Embryonic facial prominence (tissue), 1 donor: ENCODE results near the gene MRM3.
"Not testable (repeated sequence)": the region's sequence is repeated elsewhere in the genome, so short reads cannot be mapped to it uniquely, and the experiment has no call there.

ENCODE experiments used
- DNase-seq: peaks from one replicate; pipeline ENCODE4 v3.0.0-alpha.2; 2016; ENCODE audit errors: extremely low spot score

The MRM3 gene

DNA sequence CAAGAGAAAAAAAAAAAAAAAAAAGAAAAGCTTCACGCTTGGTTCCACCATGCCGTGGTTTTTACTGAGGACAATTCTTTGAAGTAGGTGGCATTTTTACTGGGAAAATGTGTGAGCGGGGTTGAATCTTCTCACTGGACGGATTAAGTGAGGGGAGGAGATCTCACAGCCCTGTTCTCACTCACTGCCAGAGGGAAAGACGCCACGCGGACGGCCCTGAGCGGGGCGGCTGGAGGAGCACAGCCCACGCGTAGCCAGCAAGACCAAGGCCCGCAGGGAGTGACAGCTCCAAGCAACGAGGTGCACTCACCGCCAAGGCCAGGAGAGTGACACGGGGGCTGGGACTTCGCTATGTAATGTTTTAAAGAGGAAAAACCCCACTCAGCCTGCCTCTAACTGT, 43.1 kb downstream of the MRM3 start:
- no peak for DNase-seq

DNA sequence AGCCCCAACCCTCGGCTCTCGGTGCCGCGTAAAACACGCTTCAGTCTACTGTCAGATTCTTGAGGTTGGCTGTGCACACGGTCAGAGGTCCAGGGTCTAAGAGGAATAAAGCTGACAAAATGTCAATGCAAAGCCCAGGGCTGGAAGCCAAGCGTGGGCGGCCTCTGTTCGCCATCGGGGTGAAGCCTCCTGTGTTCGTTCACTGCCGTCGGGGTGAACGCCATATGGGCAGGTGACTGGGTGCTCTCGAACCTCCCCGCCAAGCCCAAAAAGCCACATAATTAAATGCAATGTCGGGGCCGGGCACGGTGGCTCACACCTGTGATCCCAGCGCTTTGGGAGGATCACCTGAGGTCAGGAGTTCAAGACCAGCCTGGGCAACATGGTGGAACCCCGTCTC, 44.6 kb downstream of the MRM3 start:
- no peak for DNase-seq

DNA sequence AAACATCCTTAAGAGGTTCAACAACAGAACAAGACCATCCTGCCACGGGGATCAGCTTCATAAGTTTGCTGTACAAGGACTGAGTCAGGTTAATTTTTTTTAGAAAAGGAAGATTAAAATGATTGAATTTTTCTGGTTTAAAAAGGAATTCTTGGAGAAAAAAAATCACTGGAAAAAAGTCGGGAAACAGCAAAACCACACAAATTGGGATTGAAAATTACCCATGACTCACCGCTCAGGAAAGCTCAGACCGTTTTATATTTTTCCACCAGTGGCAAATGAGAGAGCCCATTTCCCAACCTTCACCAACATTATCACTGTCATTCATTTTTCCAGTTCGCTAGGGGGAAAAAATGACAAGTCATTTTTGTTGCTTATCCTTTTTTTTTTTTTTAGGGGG, 46.6 kb downstream of the MRM3 start:
- DNase-seq = no peak

DNA sequence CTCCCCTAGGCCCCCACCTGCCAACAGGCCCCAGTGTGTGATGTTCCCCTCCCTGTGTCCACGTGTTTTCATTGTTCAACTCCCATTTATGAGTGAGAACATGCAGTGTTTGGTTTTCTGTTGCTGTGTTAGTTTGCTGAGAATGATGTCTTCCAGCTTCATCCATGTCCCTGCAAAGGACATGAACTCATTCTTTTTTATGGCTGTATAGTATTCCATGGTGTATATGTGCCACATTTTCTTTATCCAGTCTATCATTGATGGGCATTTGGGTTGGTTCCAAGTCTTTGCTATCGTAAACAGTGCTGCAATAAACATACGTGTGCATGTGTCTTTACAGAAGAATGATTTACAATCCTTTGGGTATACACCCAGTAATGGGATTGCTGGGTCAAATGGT, 47.5 kb downstream of the MRM3 start:
- not testable (repeated sequence) for DNase-seq

DNA sequence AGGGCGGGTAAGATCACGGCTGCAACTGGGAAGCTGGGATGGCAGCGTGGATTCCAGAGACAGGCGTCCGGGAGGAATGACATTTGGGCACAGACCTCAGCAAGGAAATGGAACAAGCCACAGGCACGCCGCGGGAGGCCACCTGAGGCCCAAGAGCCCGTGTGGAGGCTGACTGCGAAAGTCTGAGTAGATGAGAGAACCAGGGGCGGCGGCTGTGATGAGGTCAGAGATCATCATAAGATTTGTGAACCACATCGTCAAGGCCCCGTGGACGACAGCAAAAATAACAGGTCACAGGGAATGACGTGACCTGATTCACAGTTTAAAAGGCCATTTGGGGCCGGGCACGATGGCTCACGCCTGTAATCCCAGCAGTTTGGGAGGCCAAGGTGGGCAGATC, 48.2 kb downstream of the MRM3 start:
- DNase-seq = no peak

DNA sequence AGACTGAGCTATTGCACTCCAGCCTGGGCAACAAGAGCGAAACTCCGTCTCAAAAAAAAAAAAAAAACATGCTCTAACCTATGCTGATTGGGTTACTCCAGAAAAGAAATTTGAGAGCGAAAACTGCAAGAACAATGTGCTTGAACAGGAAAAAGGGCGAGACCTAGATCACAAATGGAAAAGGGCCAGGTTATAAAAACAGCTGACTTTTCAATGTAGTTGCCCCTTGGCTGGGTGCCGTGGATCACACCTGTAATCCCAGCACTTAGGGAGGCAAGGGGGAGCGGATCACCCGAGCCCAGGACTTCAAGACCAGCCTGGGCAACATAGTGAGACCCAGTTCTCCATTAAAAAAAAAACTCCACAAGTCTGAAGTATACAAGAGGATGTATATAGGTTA, 48.8 kb downstream of the MRM3 start:
- no peak for DNase-seq

DNA sequence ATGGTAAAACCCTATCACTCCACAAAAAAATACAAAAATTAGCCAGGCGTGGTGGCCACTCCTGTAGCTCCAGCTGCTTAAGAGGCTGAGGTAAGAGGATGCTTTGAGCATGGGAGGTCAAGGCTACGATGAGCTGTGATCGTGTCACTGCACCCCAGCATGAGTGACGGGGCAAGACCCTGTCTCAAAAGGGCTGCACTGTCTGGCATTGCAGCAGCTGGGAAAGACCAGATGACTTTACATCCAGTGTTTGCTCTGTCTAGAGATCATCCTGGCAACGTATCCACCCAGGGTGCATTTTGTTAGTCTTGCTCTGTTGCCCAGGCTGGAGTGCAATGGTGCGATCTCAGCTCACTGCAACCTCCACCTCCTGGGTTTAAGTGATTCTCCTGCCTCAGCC, 52.0 kb downstream of the MRM3 start:
- no peak for DNase-seq

DNA sequence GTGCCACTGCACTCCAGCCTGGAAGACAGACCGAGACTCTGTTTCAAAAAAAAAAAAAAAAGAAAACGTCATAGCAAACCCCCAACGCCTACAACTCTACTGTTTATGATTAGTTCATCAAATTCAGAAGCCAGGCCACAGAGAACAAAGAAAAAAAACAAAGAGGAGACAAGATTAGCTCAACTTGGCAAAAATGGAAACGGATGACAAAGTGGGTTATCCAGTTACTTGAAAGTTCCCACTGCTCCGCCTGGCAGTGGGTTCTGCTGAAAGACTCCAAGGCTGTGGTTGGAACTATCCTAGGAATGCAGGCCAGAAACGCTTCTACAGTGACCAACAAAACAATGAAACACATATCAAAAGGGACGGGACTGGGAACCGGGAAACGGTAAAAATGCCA, 53.1 kb downstream of the MRM3 start:
- peak; percentile 69 for DNase-seq

DNA sequence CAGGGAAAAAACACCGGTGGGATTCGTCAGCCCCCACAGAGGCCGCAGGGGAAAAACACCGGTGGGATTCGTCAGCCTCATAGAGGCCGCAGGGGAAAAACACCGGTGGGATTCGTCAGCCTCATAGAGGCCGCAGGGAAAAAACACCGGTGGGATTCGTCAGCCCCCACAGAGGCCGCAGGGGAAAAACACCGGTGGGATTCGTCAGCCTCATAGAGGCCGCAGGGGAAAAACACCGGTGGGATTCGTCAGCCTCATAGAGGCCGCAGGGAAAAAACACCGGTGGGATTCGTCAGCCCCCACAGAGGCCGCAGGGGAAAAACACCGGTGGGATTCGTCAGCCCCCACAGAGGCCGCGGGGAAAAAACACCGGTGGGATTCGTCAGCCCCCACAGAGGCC, 53.6 kb downstream of the MRM3 start:
- not testable (repeated sequence) for DNase-seq

DNA sequence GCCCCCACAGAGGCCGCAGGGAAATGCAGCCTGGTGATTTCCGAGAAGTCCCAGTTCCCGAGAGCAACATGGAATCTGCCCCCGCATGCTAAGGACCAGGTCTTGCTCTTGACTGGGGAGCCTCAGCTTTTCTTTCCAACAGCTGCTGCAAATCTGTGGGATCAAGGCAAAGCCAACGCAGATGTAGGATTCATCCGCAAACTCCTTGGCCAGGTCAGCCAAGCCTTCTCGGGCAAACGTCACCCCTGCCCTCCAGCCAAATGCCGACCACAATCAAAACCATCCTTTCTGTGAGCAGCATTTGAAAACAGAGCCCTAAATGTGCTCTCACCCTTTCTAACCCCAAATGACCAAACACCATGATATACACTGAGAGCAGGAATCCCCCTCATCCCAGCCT, 54.0 kb downstream of the MRM3 start:
- no peak for DNase-seq

DNA sequence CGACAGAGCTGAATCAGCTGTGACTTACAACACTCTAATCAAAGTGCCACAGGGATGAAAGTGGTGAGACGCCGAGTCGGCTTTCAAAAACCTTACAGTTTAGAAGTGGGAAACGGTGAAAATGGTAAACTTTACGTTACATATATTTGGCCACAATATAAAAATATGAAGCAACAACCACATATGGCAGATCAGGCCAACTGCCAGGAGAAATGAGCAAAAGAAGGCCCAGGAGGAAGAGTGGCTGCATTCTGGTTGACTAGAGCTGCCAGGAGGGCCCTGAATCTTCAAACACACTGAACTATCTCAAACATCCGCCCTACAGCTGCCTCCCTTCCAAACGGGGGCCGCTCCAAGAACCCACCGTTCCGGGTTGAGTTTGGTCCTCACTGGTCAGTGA, 56.3 kb downstream of the MRM3 start:
- DNase-seq = no peak

DNA sequence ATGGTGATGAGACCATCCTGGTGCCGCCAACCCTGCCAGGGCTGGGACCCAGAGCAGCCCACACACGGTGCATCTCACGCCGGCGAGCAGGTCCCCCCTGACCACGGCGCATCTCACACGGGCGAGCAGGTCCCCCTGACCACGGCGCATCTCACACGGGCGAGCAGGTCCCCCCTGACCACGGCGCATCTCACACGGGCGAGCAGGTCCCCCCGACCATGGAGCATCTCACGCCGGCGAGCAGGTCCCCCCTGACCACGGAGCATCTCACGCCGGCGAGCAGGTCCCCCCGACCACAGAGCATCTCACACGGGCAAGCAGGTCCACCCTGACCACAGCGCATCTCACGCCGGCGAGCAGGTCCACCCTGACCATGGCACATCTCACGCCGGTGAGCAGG, 59.2 kb downstream of the MRM3 start:
- DNase-seq = no peak
